Gastrocnemius medialis (tissue), 4 donors: ENCODE measurements around the gene FAM124B.

Experiments used
- POLR2A ChIP-seq, 2 donors: fragments of 450-650 bp; IDR thresholded peaks; one replicate each; pipeline ENCODE4 v1.6.1; 2017; ENCODE audit warnings: antibody characterized with exemption in 2 of 2, mild to moderate bottlenecking in 2 of 2, moderate library complexity in 2 of 2
- TF ChIP-seq, protein P1 (sequence below), 5 experiments: fragments of 450-650 bp in 3 of 5; fragments of 200-600 bp in 2 of 5; sonication (generic) in 2 of 5; IDR thresholded peaks in 4 of 5; conservative IDR thresholded peaks in 1 of 5; 1 replicate in 4 of 5; 2 replicates in 1 of 5; pipeline ENCODE4 v1.5.1; 2016 to 2019; ENCODE audit warnings: antibody characterized with exemption in 5 of 5, mild to moderate bottlenecking in 3 of 5, moderate library complexity in 3 of 5

GRCh38 chr2:224365331-224365730 lies 36.6 kb downstream of the FAM124B start:
- TF ChIP-seq, protein P1, sequence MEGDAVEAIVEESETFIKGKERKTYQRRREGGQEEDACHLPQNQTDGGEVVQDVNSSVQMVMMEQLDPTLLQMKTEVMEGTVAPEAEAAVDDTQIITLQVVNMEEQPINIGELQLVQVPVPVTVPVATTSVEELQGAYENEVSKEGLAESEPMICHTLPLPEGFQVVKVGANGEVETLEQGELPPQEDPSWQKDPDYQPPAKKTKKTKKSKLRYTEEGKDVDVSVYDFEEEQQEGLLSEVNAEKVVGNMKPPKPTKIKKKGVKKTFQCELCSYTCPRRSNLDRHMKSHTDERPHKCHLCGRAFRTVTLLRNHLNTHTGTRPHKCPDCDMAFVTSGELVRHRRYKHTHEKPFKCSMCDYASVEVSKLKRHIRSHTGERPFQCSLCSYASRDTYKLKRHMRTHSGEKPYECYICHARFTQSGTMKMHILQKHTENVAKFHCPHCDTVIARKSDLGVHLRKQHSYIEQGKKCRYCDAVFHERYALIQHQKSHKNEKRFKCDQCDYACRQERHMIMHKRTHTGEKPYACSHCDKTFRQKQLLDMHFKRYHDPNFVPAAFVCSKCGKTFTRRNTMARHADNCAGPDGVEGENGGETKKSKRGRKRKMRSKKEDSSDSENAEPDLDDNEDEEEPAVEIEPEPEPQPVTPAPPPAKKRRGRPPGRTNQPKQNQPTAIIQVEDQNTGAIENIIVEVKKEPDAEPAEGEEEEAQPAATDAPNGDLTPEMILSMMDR (IDR thresholded peaks at IDR 0.05 in 4 of 5, conservative IDR thresholded peaks at IDR 0.05 in 1 of 5): no peak
- TF ChIP-seq POLR2A (IDR thresholded peaks at IDR 0.05): no peak
